RWPE1 (cell line): Measurements from ENCODE around the gene LARP1B.
"Not testable (repeated sequence)": the region's sequence is repeated elsewhere in the genome, so short reads cannot be mapped to it uniquely, and the experiment has no call there.

Source experiments
- CTCF ChIA-PET: fragments of 350-600 bp; sonication (Branson Sonifier 250); formaldehyde crosslinking; extraction: SDS; loops from one replicate; lab custom pipeline; 2021; lab: Yijun Ruan, JAX
- POLR2A ChIA-PET: fragments of 400-600 bp; formaldehyde crosslinking; extraction: SDS; loops from one replicate; lab custom pipeline; 2020; ENCODE audit warnings: antibody characterized with exemption; ENCODE audit not compliant: low non-redundant PET; lab: Yijun Ruan, JAX
- DNase-seq: peaks from one replicate; pipeline ENCODE4 v3.0.0; 2012; ENCODE audit warnings: low spot score
- H3K27ac ChIP-seq: fragments of 450-650 bp; 2 replicates; pipeline ENCODE4 v1.5.1; 2017
- CTCF ChIP-seq: fragments of 450-650 bp; conservative IDR thresholded peaks from 2 replicates; pipeline ENCODE4 v1.5.1; 2017; ENCODE audit warnings: low read depth, mild to moderate bottlenecking

The LARP1B gene

GRCh38 chr4:128255906-128256305, 194.8 kb downstream of the LARP1B start:
- no peak for DNase-seq
- ChIA-PET CTCF (interaction anchor here (1.1 kb wide), 1 partner anchor 47 kb away, joined by 7 read pairs; no protein-coding TSS in a partner anchor), POLR2A (no interaction called here)
- no peak overlapping the region for H3K27ac ChIP-seq
- TF ChIP-seq CTCF = no peak

GRCh38 chr4:128256539-128256938, 195.4 kb downstream of the LARP1B start:
- H3K27ac ChIP-seq = no peak overlapping the region
- no peak for DNase-seq
- ChIA-PET POLR2A (no interaction called here), CTCF (interaction anchor here (1.1 kb wide), 1 partner anchor 48 kb away, joined by 7 read pairs; no protein-coding TSS in a partner anchor)
- TF ChIP-seq CTCF = no peak

DNA sequence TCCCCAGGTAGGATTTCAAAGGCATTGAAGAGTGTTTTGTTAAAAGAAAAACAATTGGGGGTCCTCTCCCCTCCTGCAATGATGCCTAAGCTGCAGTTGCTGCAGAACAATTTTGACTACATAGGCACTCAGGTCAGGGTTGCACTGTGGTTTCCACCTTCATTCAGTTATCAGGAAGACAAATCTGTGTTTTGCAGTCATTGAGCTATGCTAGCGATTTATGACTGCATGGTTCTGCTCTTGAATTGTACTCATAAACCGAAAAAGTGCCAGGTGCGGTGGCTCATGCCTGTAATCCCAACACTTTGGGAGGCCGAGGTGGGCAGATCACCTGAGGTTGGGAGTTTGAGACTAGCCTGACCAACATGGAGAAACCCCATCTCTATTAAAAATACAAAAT, 197.1 kb downstream of the LARP1B start:
- CTCF ChIA-PET, H3K27ac ChIP-seq, POLR2A ChIA-PET, DNase-seq: not testable (repeated sequence)

DNA sequence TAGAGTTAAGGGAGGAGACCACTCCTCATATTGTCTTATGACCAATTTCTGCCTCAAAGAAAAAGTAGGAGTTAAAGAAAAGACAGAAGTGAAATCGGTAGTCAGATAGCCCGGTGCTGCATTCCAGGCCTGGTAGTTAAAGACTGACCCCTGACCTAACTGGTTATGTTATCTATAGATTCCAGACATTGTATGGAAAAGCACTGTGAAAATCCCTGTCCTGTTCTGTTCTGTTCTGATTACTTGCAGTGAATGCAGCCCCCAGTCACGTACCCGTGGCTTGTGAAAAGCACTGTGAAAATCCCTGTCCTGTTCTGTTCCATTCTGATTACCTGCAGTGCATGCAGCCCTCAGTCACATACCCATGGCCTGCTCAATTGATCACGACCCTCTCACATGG, 198.8 kb downstream of the LARP1B start:
- H3K27ac ChIP-seq, DNase-seq, POLR2A ChIA-PET, CTCF ChIA-PET: not testable (repeated sequence)
